Activated CD4-positive, alpha-beta T cell treated with anti-CD3 and anti-CD28 coated beads, Interleukin-2, amount 10 ng/mL, durations not matched to agents 24 days and 14 days (primary cell): ENCODE measurements around the gene SFN. TPM values are rescaled to one million over a fixed set of nuclear protein-coding genes. Genes with fewer than 3 reads are reported as not detected.
"Not testable (repeated sequence)": the region's sequence is repeated elsewhere in the genome, so short reads cannot be mapped to it uniquely, and the experiment has no call there.

ENCODE experiments used
- DNase-seq: peaks from one replicate; pipeline ENCODE4 v3.0.0; 2022
- H3K27ac Mint-ChIP-seq: one replicate; pipeline ENCODE4 v1.8.0; 2022; ENCODE audit warnings: mild to moderate bottlenecking, mixed read lengths
- H3K27me3 Mint-ChIP-seq: one replicate; pipeline ENCODE4 v1.8.0; 2022; ENCODE audit warnings: mixed read lengths
- H3K36me3 Mint-ChIP-seq: one replicate; pipeline ENCODE4 v1.8.0; 2022; ENCODE audit warnings: low read depth, mild to moderate bottlenecking, mixed read lengths
- H3K4me1 Mint-ChIP-seq: one replicate; pipeline ENCODE4 v1.8.0; 2021; ENCODE audit warnings: mixed read lengths
- H3K4me3 Mint-ChIP-seq: one replicate; pipeline ENCODE4 v1.8.0; 2022; ENCODE audit warnings: mild to moderate bottlenecking, moderate library complexity, mixed read lengths
- H3K9me3 Mint-ChIP-seq: one replicate; pipeline ENCODE4 v1.8.0; 2021; ENCODE audit warnings: mixed read lengths
- intact Hi-C: fragments of 100-400 bp; cut with micrococcal nuclease; formaldehyde crosslinking; loops from one replicate; pipeline ENCODE4 v1.15.1; 2023
- total RNA-seq: library from RNA; stranded (reverse); gene quantifications from 2 replicates; pipeline ENCODE4 v1.2.3, GENCODE V29; 2022

SFN gene
- total RNA-seq, 1 donor from 2014 or later, result 0.47 TPM

- Mint-ChIP-seq H3K4me1 (peaks cover 28% of the 10 kb centered on the region), H3K9me3 (no peaks in the 10 kb centered on the region), H3K4me3 (peak overlapping the region; percentile 89), H3K27me3 (no peaks in the 10 kb centered on the region), H3K27ac (no peak overlapping the region), H3K36me3 (no peaks in the 10 kb centered on the region)
- intact Hi-C loops, result loop anchor here (2.0 kb wide), 2 partner anchors 37 to 77 kb away; partner anchors contain the start of genes PIGV and ZDHHC18
- DNase-seq, result no peak
These were observed 732 bp downstream of the SFN start for GRCh38 chr1:26863685-26864077.

GRCh38 chr1:26864610-26865480 is 1.9 kb downstream of the SFN start:
- Mint-ChIP-seq H3K4me1 (peaks cover 28% of the 10 kb centered on the region), H3K27ac (peak overlapping the region; percentile 90), H3K9me3 (no peaks in the 10 kb centered on the region), H3K27me3 (no peaks in the 10 kb centered on the region), H3K36me3 (no peaks in the 10 kb centered on the region), H3K4me3 (peak overlapping the region; percentile 89)
- peak; percentile 99 for DNase-seq
- intact Hi-C loops, result loop anchor here (1.0 to 2.0 kb wide), 4 partner anchors 12 to 78 kb away; partner anchors contain the start of genes GPN2, PIGV and ZDHHC18

GRCh38 chr1:26873097-26873496 is 10.1 kb downstream of the SFN start:
- not testable (repeated sequence) for H3K4me1 Mint-ChIP-seq, H3K4me3 Mint-ChIP-seq

GRCh38 chr1:26874896-26875295 is 11.9 kb downstream of the SFN start:
- Mint-ChIP-seq H3K4me1 (peaks cover 2% of the 10 kb centered on the region), H3K27me3 (no peaks in the 10 kb centered on the region), H3K36me3 (peaks cover 13% of the 10 kb centered on the region), H3K9me3 (no peaks in the 10 kb centered on the region), H3K4me3 (no peak overlapping the region), H3K27ac (no peak overlapping the region)
- no peak for DNase-seq
- intact Hi-C loops, result loop anchor here (5.0 kb wide), 1 partner anchor 83 kb away; no protein-coding TSS in a partner anchor

More at GRCh38 chr1:26873097-26873496, 10.1 kb downstream of the SFN start:
- DNase-seq, H3K36me3 Mint-ChIP-seq, H3K27ac Mint-ChIP-seq, intact Hi-C loops, H3K27me3 Mint-ChIP-seq, H3K9me3 Mint-ChIP-seq: not testable (repeated sequence)

GRCh38 chr1:26877326-26877725 is 14.4 kb downstream of the SFN start:
- H3K9me3 Mint-ChIP-seq, result no peaks in the 10 kb centered on the region
- intact Hi-C loops, result loop anchor here (5.0 kb wide), 1 partner anchor 85 kb away; no protein-coding TSS in a partner anchor
- peaks cover 18% of the 10 kb centered on the region for H3K36me3 Mint-ChIP-seq
- H3K4me1 Mint-ChIP-seq, result peaks cover 2% of the 10 kb centered on the region
- no peak overlapping the region for H3K27ac Mint-ChIP-seq
- DNase-seq, result no peak
- no peaks in the 10 kb centered on the region for H3K27me3 Mint-ChIP-seq
- no peak overlapping the region for H3K4me3 Mint-ChIP-seq

GRCh38 chr1:26879793-26880192 is 16.8 kb downstream of the SFN start:
- no peaks in the 10 kb centered on the region for H3K27me3 Mint-ChIP-seq
- H3K9me3 Mint-ChIP-seq, result no peaks in the 10 kb centered on the region
- no peak overlapping the region for H3K4me3 Mint-ChIP-seq
- peaks cover 2% of the 10 kb centered on the region for H3K4me1 Mint-ChIP-seq
- DNase-seq, result no peak
- H3K27ac Mint-ChIP-seq, result no peak overlapping the region
- peaks cover 38% of the 10 kb centered on the region for H3K36me3 Mint-ChIP-seq
- intact Hi-C loops, result loop anchor here (2.0 to 5.0 kb wide), 2 partner anchors 69 to 87 kb away; no protein-coding TSS in a partner anchor

- H3K27me3 Mint-ChIP-seq, H3K4me3 Mint-ChIP-seq, H3K9me3 Mint-ChIP-seq, intact Hi-C loops, H3K27ac Mint-ChIP-seq, H3K4me1 Mint-ChIP-seq, DNase-seq: not testable (repeated sequence)
- peaks cover 44% of the 10 kb centered on the region for H3K36me3 Mint-ChIP-seq
These were observed 18.7 kb downstream of the SFN start for GRCh38 chr1:26881611-26882010.

GRCh38 chr1:26882696-26883463 is 19.9 kb downstream of the SFN start:
- H3K9me3 Mint-ChIP-seq, result no peaks in the 10 kb centered on the region
- intact Hi-C loops, result no loop called here
- no peak overlapping the region for H3K27ac Mint-ChIP-seq
- peaks cover 45% of the 10 kb centered on the region for H3K36me3 Mint-ChIP-seq
- no peak overlapping the region for H3K4me3 Mint-ChIP-seq
- no peak for DNase-seq
- peaks cover 2% of the 10 kb centered on the region for H3K4me1 Mint-ChIP-seq
- H3K27me3 Mint-ChIP-seq, result no peaks in the 10 kb centered on the region

GRCh38 chr1:26887125-26887524 is 24.2 kb downstream of the SFN start:
- Mint-ChIP-seq H3K9me3 (no peaks in the 10 kb centered on the region), H3K36me3 (peaks cover 53% of the 10 kb centered on the region), H3K27ac (no peak overlapping the region), H3K4me1 (peaks cover 19% of the 10 kb centered on the region), H3K4me3 (peak overlapping the region; percentile 43), H3K27me3 (no peaks in the 10 kb centered on the region)
- intact Hi-C loops, result no loop called here
- DNase-seq, result peak; percentile 73

- H3K27me3 Mint-ChIP-seq, result no peaks in the 10 kb centered on the region
- peak overlapping the region; percentile 96 for H3K4me3 Mint-ChIP-seq
- no peak for DNase-seq
- peaks cover 56% of the 10 kb centered on the region for H3K36me3 Mint-ChIP-seq
- intact Hi-C loops, result no loop called here
- no peaks in the 10 kb centered on the region for H3K9me3 Mint-ChIP-seq
- peaks cover 19% of the 10 kb centered on the region for H3K4me1 Mint-ChIP-seq
- peak overlapping the region; percentile 29 for H3K27ac Mint-ChIP-seq
These were observed 25.3 kb downstream of the SFN start for GRCh38 chr1:26888231-26888630.

- Mint-ChIP-seq H3K4me3 (peak within 1 kb of the TSS; percentile 96), H3K9me3 (no peaks in the 10 kb centered on the region), H3K4me1 (peaks cover 22% of the 10 kb centered on the region), H3K27ac (peak within 1 kb of the TSS; percentile 94), H3K36me3 (peaks cover 57% of the 10 kb centered on the region), H3K27me3 (no peaks in the 10 kb centered on the region)
- intact Hi-C loops, result loop anchor here (1.0 kb wide), 2 partner anchors 25 to 31 kb away; partner anchors contain the start of gene NUDC
- DNase-seq, result peak; percentile 95
These were observed 26.9 kb downstream of the SFN start, which contains the start of gene GPN2 for GRCh38 chr1:26889551-26890466. Gene GPN2, minus strand, starts transcription at chr1:26890283. Its CDS starts 187 bp downstream, at chr1:26890096.

GRCh38 chr1:26890467-26890796 is 27.5 kb downstream of the SFN start:
- Mint-ChIP-seq H3K4me1 (peaks cover 22% of the 10 kb centered on the region), H3K9me3 (no peaks in the 10 kb centered on the region), H3K4me3 (peak overlapping the region; percentile 96), H3K27me3 (no peaks in the 10 kb centered on the region), H3K27ac (peak overlapping the region; percentile 94), H3K36me3 (peaks cover 52% of the 10 kb centered on the region)
- DNase-seq, result no peak
- intact Hi-C loops, result loop anchor here (1.0 kb wide), 2 partner anchors 25 to 31 kb away; partner anchors contain the start of gene NUDC

- Mint-ChIP-seq H3K27me3 (no peaks in the 10 kb centered on the region), H3K27ac (no peak overlapping the region), H3K36me3 (peaks cover 44% of the 10 kb centered on the region), H3K9me3 (no peaks in the 10 kb centered on the region), H3K4me1 (peaks cover 19% of the 10 kb centered on the region), H3K4me3 (no peak overlapping the region)
- intact Hi-C loops, result no loop called here
- no peak for DNase-seq
These were observed 31.3 kb downstream of the SFN start for GRCh38 chr1:26894263-26894662.
